Dorsolateral prefrontal cortex (tissue), 118 donors: ENCODE results near the gene HRNR. TPM values are rescaled to one million over a fixed set of nuclear protein-coding genes. Genes with fewer than 3 reads are reported as not detected.

Experiments used
- total RNA-seq, 120 experiments: library from RNA; stranded (reverse); gene quantifications; one replicate each; pipeline versions ENCODE4 v1.2.3 to v1.2.4, GENCODE V29; 2022

The HRNR gene
- total RNA-seq, 120 experiments from 2014 or later, result 0.04 to 0.07 (median 0.06) TPM; not detected in 117

Other genes with a start within 250 kb of the HRNR start
- gene S100A10, start 230.3 kb downstream of the HRNR start, total RNA-seq, result 100 to 1,000 TPM in 2 of 120 experiments, 10 to 100 TPM in 118; 11.5 to 123 (median 26.9) TPM
- 100 to 1,000 TPM in 2 of 120 experiments, 10 to 100 TPM in 110, 1 to 10 TPM in 8; 7.0 to 134 (median 22.1) TPM for gene S100A11, start 187.2 kb downstream of the HRNR start, total RNA-seq
- gene TCHHL1, start 135.1 kb downstream of the HRNR start, total RNA-seq, result not detected
- gene TCHH, start 108.7 kb downstream of the HRNR start, total RNA-seq, result 1 to 10 TPM in 2 of 120 experiments, under 1 TPM in 118; 0.07 to 1.6 (median 0.51) TPM
- not detected for gene RPTN, start 65.0 kb downstream of the HRNR start, total RNA-seq
- gene FLG, start 101.0 kb upstream of the HRNR start, total RNA-seq, result under 1 TPM in 2 of 120 experiments, not detected in 118; 0.03 TPM
- gene FLG2, start 135.8 kb upstream of the HRNR start, total RNA-seq, result under 1 TPM in 3 of 120 experiments, not detected in 117; 0.07 TPM
- under 1 TPM in 2 of 120 experiments, not detected in 118; 0.23 to 0.30 TPM for gene CRNN, start 190.1 kb upstream of the HRNR start, total RNA-seq